H1 (cell line): ENCODE measurements around the gene RNF133. TPM values are rescaled to one million over a fixed set of nuclear protein-coding genes. Genes with fewer than 3 reads are reported as not detected.

Experiments used
- CTCF ChIA-PET: fragments of 300-600 bp; sonication (Branson Sonifier 250); formaldehyde crosslinking; loops from one replicate; lab custom pipeline; 2021; ENCODE audit not compliant: partially characterized antibody; lab: Charles Lee
- POLR2A ChIA-PET: fragments of 300-600 bp; sonication (Branson Sonifier 250); formaldehyde crosslinking; loops from one replicate; lab custom pipeline; 2021; ENCODE audit warnings: inconsistent platforms; ENCODE audit not compliant: partially characterized antibody; lab: Charles Lee
- DNase-seq, 2 experiments: peaks; one replicate each; pipeline versions ENCODE4 v3.0.0 to v3.0.0-alpha.2; 2010 to 2022; ENCODE audit warnings: low spot score in 2 of 2, low read depth in 1 of 2, mixed read lengths in 1 of 2
- FAIRE-seq: peaks from 2 replicates; lab custom pipeline; 2011; peaks lifted over from hg19 to GRCh38; lab: Jason Lieb, UNC
- H2AFZ ChIP-seq: 2 replicates; pipeline ENCODE4 v1.8.1; 2012; ENCODE audit warnings: low read length, inconsistent platforms
- H2AK5ac ChIP-seq: 2 replicates; pipeline ENCODE4 v1.6.1; 2013; ENCODE audit warnings: low read depth, low read length
- H2BK120ac ChIP-seq: replicated peaks from 2 replicates; pipeline ENCODE3; 2013; ENCODE audit warnings: low read depth, low read length, inconsistent platforms
- H2BK12ac ChIP-seq: 2 replicates; pipeline ENCODE4 v1.6.1; 2013; ENCODE audit warnings: low read depth, low read length
- H2BK15ac ChIP-seq: 2 replicates; pipeline ENCODE4 v1.6.1; 2013; ENCODE audit warnings: low read length
- H2BK20ac ChIP-seq: 2 replicates; pipeline ENCODE4 v1.6.1; 2013; ENCODE audit warnings: low read length
- H2BK5ac ChIP-seq: 2 replicates; pipeline ENCODE4 v1.6.1; 2013; ENCODE audit warnings: low read depth, low read length
- H3K14ac ChIP-seq: 2 replicates; pipeline ENCODE4 v1.6.1; 2013; ENCODE audit warnings: inconsistent platforms; ENCODE audit not compliant: insufficient read length
- H3K18ac ChIP-seq: 2 replicates; pipeline ENCODE4 v1.6.1; 2013; ENCODE audit warnings: low read length; ENCODE audit errors: extremely low read depth
- H3K23ac ChIP-seq: 2 replicates; pipeline ENCODE4 v1.6.1; 2013; ENCODE audit warnings: inconsistent platforms; ENCODE audit not compliant: insufficient read length
- H3K23me2 ChIP-seq: 2 replicates; pipeline ENCODE4 v1.6.1; 2013; ENCODE audit warnings: low read depth, low read length
- H3K27ac ChIP-seq: 2 replicates; pipeline ENCODE4 v1.6.1; 2011; ENCODE audit warnings: low read depth, low read length, inconsistent platforms
- H3K27me3 ChIP-seq, 4 experiments: replicated peaks in 1 of 4; 1 replicate in 1 of 4; 2 replicates in 3 of 4; pipeline versions ENCODE4 v1.6.1 to v1.8.1; 2011 to 2013; ENCODE audit warnings: low read length in 3 of 4, mild to moderate bottlenecking in 3 of 4, inconsistent platforms in 2 of 4, mixed read lengths in 2 of 4, moderate library complexity in 1 of 4; ENCODE audit not compliant: control insufficient read depth in 3 of 4, insufficient read depth in 3 of 4; ENCODE audit errors: extremely low read depth in 1 of 4
- H3K36me3 ChIP-seq, 4 experiments: 2 replicates each; pipeline versions ENCODE4 v1.6.1 to v1.8.1; 2011 to 2013; ENCODE audit warnings: mild to moderate bottlenecking in 4 of 4, low read length in 3 of 4, moderate library complexity in 2 of 4, control low read depth in 1 of 4, inconsistent platforms in 1 of 4; ENCODE audit not compliant: insufficient read depth in 4 of 4, control insufficient read depth in 2 of 4
- H3K4ac ChIP-seq: replicated peaks from 2 replicates; pipeline ENCODE3; 2013; ENCODE audit warnings: low read length, low read depth, mixed read lengths, inconsistent platforms; ENCODE audit not compliant: insufficient read length
- H3K4me1 ChIP-seq, 4 experiments: replicated peaks in 1 of 4; 1 replicate in 1 of 4; 2 replicates in 3 of 4; pipeline versions ENCODE4 v1.6.1 to v1.8.1; 2011 to 2013; ENCODE audit warnings: low read length in 3 of 4, inconsistent platforms in 2 of 4, mixed read lengths in 1 of 4; ENCODE audit not compliant: insufficient read depth in 4 of 4, control insufficient read depth in 3 of 4
- H3K4me2 ChIP-seq, 2 experiments: 2 replicates each; pipeline versions ENCODE4 v1.6.1 to v1.8.1; 2011 to 2013; ENCODE audit warnings: low read depth in 2 of 2, low read length in 2 of 2, control low read depth in 1 of 2, inconsistent platforms in 1 of 2, mild to moderate bottlenecking in 1 of 2; ENCODE audit not compliant: insufficient read depth in 1 of 2
- H3K4me3 ChIP-seq, 4 experiments: fragments of 200-600, 300-600 bp in 1 of 4; sonication (generic), shearing (Covaris generic), sonication (Bioruptor Twin) in 1 of 4; 2 replicates each; pipeline versions ENCODE4 v1.5.1 to v1.8.1; 2011 to 2016; ENCODE audit warnings: low read length in 4 of 4, low read depth in 3 of 4, control low read depth in 2 of 4, inconsistent platforms in 2 of 4, mild to moderate bottlenecking in 2 of 4, mixed read lengths in 1 of 4, moderate library complexity in 1 of 4; ENCODE audit not compliant: insufficient read depth in 2 of 4; ENCODE audit errors: extremely low read depth in 1 of 4
- H3K56ac ChIP-seq: replicated peaks from 2 replicates; pipeline ENCODE3; 2013; ENCODE audit warnings: low read depth, mild to moderate bottlenecking, mixed read lengths, low read length, inconsistent platforms; ENCODE audit not compliant: insufficient read length
- H3K79me1 ChIP-seq: 2 replicates; pipeline ENCODE4 v1.6.1; 2013; ENCODE audit warnings: low read depth, low read length, control low read depth
- H3K79me2 ChIP-seq, 2 experiments: 2 replicates each; pipeline versions ENCODE4 v1.6.1 to v1.8.1; 2012 to 2013; ENCODE audit warnings: low read length in 2 of 2, mild to moderate bottlenecking in 2 of 2, inconsistent platforms in 1 of 2; ENCODE audit not compliant: insufficient read depth in 2 of 2, control insufficient read depth in 1 of 2
- H3K9ac ChIP-seq, 4 experiments: replicated peaks in 1 of 4; 1 replicate in 1 of 4; 2 replicates in 3 of 4; pipeline versions ENCODE4 v1.6.1 to v1.8.1; 2011 to 2013; ENCODE audit warnings: low read depth in 3 of 4, low read length in 3 of 4, control low read depth in 2 of 4, mild to moderate bottlenecking in 2 of 4, moderate library complexity in 2 of 4, inconsistent platforms in 1 of 4; ENCODE audit errors: extremely low read depth in 1 of 4
- H3K9me3 ChIP-seq, 2 experiments: 2 replicates each; pipeline versions ENCODE4 v1.6.1 to v1.8.1; 2012 to 2013; ENCODE audit warnings: mild to moderate bottlenecking in 2 of 2, moderate library complexity in 2 of 2, control low read depth in 1 of 2, inconsistent platforms in 1 of 2, low read depth in 1 of 2, low read length in 1 of 2, mixed read lengths in 1 of 2; ENCODE audit not compliant: insufficient read depth in 2 of 2
- H4K20me1 ChIP-seq, 2 experiments: replicated peaks in 1 of 2; 2 replicates each; pipeline versions ENCODE3 to v1.8.1; 2011 to 2013; ENCODE audit warnings: inconsistent platforms in 2 of 2, low read length in 2 of 2, mild to moderate bottlenecking in 1 of 2; ENCODE audit not compliant: insufficient read depth in 2 of 2, control insufficient read depth in 1 of 2
- H4K5ac ChIP-seq: 2 replicates; pipeline ENCODE4 v1.6.1; 2013; ENCODE audit warnings: low read length, low read depth, mixed read lengths, inconsistent platforms; ENCODE audit not compliant: insufficient read length
- H4K8ac ChIP-seq: 2 replicates; pipeline ENCODE4 v1.8.0; 2013; ENCODE audit warnings: mild to moderate bottlenecking, moderate library complexity, low read length, inconsistent platforms; ENCODE audit not compliant: insufficient read depth; ENCODE audit errors: extremely low read depth
- H4K91ac ChIP-seq: replicated peaks from 2 replicates; pipeline ENCODE3; 2013; ENCODE audit warnings: low read length, mixed read lengths, inconsistent platforms; ENCODE audit not compliant: insufficient read length
- ASH2L ChIP-seq: fragments of 200-600, 300-600 bp; sonication (generic); IDR thresholded peaks from one replicate; pipeline ENCODE4 v1.7.1; 2017; ENCODE audit warnings: low read length
- CHD2 ChIP-seq: IDR thresholded peaks from 2 replicates; pipeline ENCODE4 v1.6.1; 2012; ENCODE audit warnings: low read length, improper control_type of control experiment
- GABPA ChIP-seq: IDR thresholded peaks from 2 replicates; pipeline ENCODE4 v1.6.1; 2011; ENCODE audit warnings: mild to moderate bottlenecking, low read length, moderate library complexity, borderline replicate concordance; ENCODE audit not compliant: insufficient read depth
- HDAC2 ChIP-seq, 2 experiments: fragments of 300-600 bp in 1 of 2; sonication (generic) in 1 of 2; IDR thresholded peaks; 2 replicates each; pipeline ENCODE4 v1.6.1; 2011 to 2012; ENCODE audit warnings: low read depth in 2 of 2, low read length in 2 of 2, mild to moderate bottlenecking in 2 of 2, moderate library complexity in 2 of 2, borderline replicate concordance in 1 of 2, inconsistent platforms in 1 of 2
- SIRT6 ChIP-seq: IDR thresholded peaks from one replicate; pipeline ENCODE4 v1.7.1; 2012; ENCODE audit warnings: low read length, inconsistent platforms
- TBP ChIP-seq: IDR thresholded peaks from 2 replicates; pipeline ENCODE4 v1.6.1; 2011; ENCODE audit warnings: low read depth, low read length, improper control_type of control experiment
- WGBS, 2 experiments: shearing (Covaris generic) in 1 of 2; methylation state at CpG; one replicate each; pipeline versions ENCODE4 v1.1.6 to v1.1.7; 2013 to 2015; ENCODE audit warnings: low lambda C conversion rate in 2 of 2, mixed read lengths in 2 of 2, inconsistent platforms in 1 of 2, low coverage in 1 of 2, missing lambda C conversion rate in 1 of 2; ENCODE audit not compliant: insufficient replicate concordance in 2 of 2, insufficient coverage in 1 of 2, insufficient read length in 1 of 2; ENCODE audit errors: extremely low coverage in 1 of 2, missing lambda C conversion rate in 1 of 2; 5-methylcytosine and 5-hydroxymethylcytosine counted together
- polyA plus RNA-seq, 7 experiments: library from polyadenylated mRNA; depleted of rRNA in 3 of 7; stranded (reverse) in 5 of 7; unstranded in 2 of 7; fragments of >200 nt in 5 of 7; fragments of 200-250 nt in 2 of 7; gene quantifications; 1 replicate in 5 of 7; 2 replicates in 1 of 7; 4 replicates in 1 of 7; pipeline versions ENCODE4 v1.2.1 to v1.2.3, GENCODE V29; 2011 to 2013; ENCODE audit warnings: missing spikeins in 2 of 7, mixed read lengths in 2 of 7
- total RNA-seq: library from RNA; stranded (reverse); fragmentation: NEBNext Ultra II Directional; extraction: Animal tissue kit (Norgen Biotek cat#: 25700); gene quantifications from 2 replicates; pipeline ENCODE4 v1.2.1, GENCODE V29; 2021

Gene RNF133
- total and polyA plus RNA-seq, 2 of the 8 experiments (the other 6 are each of a cell fraction or from before 2014, with no cell fraction given) = 0.09 to 0.39 TPM

GRCh38 chr7:122706836-122707235 is 7.9 kb upstream of the RNF133 start:
- 90% methylated on average over 2 of the region's 2 CpGs; no CpG with 5 or more reads in 1 of the 2 experiments for WGBS, 2 experiments
- no peak overlapping the region for H3K14ac ChIP-seq
- DNase-seq (no peak), FAIRE-seq (no peak)
- H3K4ac ChIP-seq = no peak overlapping the region
- no peak overlapping the region for H2BK12ac ChIP-seq
- H3K9me3 ChIP-seq = no peaks in the 10 kb centered on the region; a peak in 1 of 4 replicates
- H3K27ac ChIP-seq = no peak overlapping the region
- no peaks in the 10 kb centered on the region for H3K79me1 ChIP-seq
- H3K4me1 ChIP-seq = no peaks in the 10 kb centered on the region
- POLR2A ChIA-PET = no interaction called here
- no peak overlapping the region for H2BK20ac ChIP-seq
- CTCF ChIA-PET = no interaction called here
- H4K91ac ChIP-seq = no peak overlapping the region
- H3K23me2 ChIP-seq = no peaks in the 10 kb centered on the region
- no peak overlapping the region for H3K4me3 ChIP-seq
- no peak for TF ChIP-seq TBP
- TF ChIP-seq ASH2L = no peak
- no peak for TF ChIP-seq HDAC2 (IDR thresholded peaks at IDR 0.05; ENCODE audit: borderline replicate concordance in 1 of 2, low read depth in 2 of 2, low read length in 2 of 2)
- TF ChIP-seq SIRT6 = no peak
- TF ChIP-seq CHD2 = no peak
- no peak for TF ChIP-seq GABPA
- no peaks in the 10 kb centered on the region for H3K27me3 ChIP-seq
- no peak overlapping the region for H2AK5ac ChIP-seq
- no peak overlapping the region for H4K8ac ChIP-seq
- no peak overlapping the region for H4K5ac ChIP-seq
- H2BK120ac ChIP-seq = no peak overlapping the region
- H3K4me2 ChIP-seq = no peak overlapping the region
- no peak overlapping the region for H3K56ac ChIP-seq
- no peak overlapping the region for H3K18ac ChIP-seq
- no peaks in the 10 kb centered on the region for H3K36me3 ChIP-seq
- no peak overlapping the region for H2BK5ac ChIP-seq
- no peak overlapping the region for H3K23ac ChIP-seq
- H2AFZ ChIP-seq = no peak overlapping the region
- no peaks in the 10 kb centered on the region for H4K20me1 ChIP-seq
- no peak overlapping the region for H2BK15ac ChIP-seq
- H3K9ac ChIP-seq = no peak overlapping the region
- H3K79me2 ChIP-seq = no peaks in the 10 kb centered on the region
